ENCODE results near the gene PLEKHA5. TPM values are rescaled to one million over a fixed set of nuclear protein-coding genes. Genes with fewer than 3 reads are reported as not detected.

PLEKHA5 gene
- total RNA-seq, 1 donor from 2014 or later, result 30.2 TPM

- no peak overlapping the region for H3K27ac Mint-ChIP-seq (ENCODE audit: unreplicated experiment)
- no peaks in the 10 kb centered on the region for H3K9me3 Mint-ChIP-seq (ENCODE audit: unreplicated experiment)
- no peak for DNase-seq (ENCODE audit: low spot score)
- no peak overlapping the region for H3K4me3 Mint-ChIP-seq (ENCODE audit: unreplicated experiment)
- H3K36me3 Mint-ChIP-seq (ENCODE audit: low read depth, unreplicated experiment), result no peaks in the 10 kb centered on the region
- no peak for TF ChIP-seq CTCF (IDR thresholded peaks at IDR 0.05; ENCODE audit: unreplicated experiment)
- H3K4me1 Mint-ChIP-seq (ENCODE audit: unreplicated experiment), result no peaks in the 10 kb centered on the region
- H3K27me3 Mint-ChIP-seq (ENCODE audit: unreplicated experiment), result no peaks in the 10 kb centered on the region
Measured at GRCh38 chr12:19215115-19215514, 85.6 kb downstream of the PLEKHA5 start.

- no peaks in the 10 kb centered on the region for H3K27me3 Mint-ChIP-seq (ENCODE audit: unreplicated experiment)
- no peak overlapping the region for H3K27ac Mint-ChIP-seq (ENCODE audit: unreplicated experiment)
- no peak for TF ChIP-seq CTCF (IDR thresholded peaks at IDR 0.05; ENCODE audit: unreplicated experiment)
- no peaks in the 10 kb centered on the region for H3K36me3 Mint-ChIP-seq (ENCODE audit: low read depth, unreplicated experiment)
- H3K4me3 Mint-ChIP-seq (ENCODE audit: unreplicated experiment), result no peak overlapping the region
- no peaks in the 10 kb centered on the region for H3K4me1 Mint-ChIP-seq (ENCODE audit: unreplicated experiment)
- H3K9me3 Mint-ChIP-seq (ENCODE audit: unreplicated experiment), result no peaks in the 10 kb centered on the region
- no peak for DNase-seq (ENCODE audit: low spot score)
Measured at GRCh38 chr12:19217446-19217845, 87.9 kb downstream of the PLEKHA5 start.

DNA sequence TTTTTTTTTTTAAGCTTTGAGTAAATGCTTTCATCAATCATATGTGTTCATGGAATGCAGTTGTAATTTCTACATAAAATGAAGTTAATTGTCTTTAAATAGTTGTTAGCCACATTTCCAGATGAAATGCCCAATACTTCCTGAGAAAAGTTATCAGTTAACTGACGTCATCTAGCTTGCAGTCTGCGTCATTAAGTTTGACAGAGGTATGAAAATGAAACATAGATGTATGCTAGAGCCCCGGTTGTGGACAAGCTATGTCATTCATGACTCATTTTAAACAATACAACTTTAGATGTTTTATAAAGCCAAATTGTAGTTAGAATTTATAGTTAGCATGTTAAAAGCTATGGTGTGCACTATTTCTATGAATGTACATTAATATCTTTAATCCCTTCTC is 90.7 kb downstream of the PLEKHA5 start:
- TF ChIP-seq CTCF (IDR thresholded peaks at IDR 0.05; ENCODE audit: unreplicated experiment), result no peak
- no peaks in the 10 kb centered on the region for H3K27me3 Mint-ChIP-seq (ENCODE audit: unreplicated experiment)
- DNase-seq (ENCODE audit: low spot score), result no peak
- no peaks in the 10 kb centered on the region for H3K36me3 Mint-ChIP-seq (ENCODE audit: low read depth, unreplicated experiment)
- H3K9me3 Mint-ChIP-seq (ENCODE audit: unreplicated experiment), result no peaks in the 10 kb centered on the region
- H3K4me1 Mint-ChIP-seq (ENCODE audit: unreplicated experiment), result no peaks in the 10 kb centered on the region
- H3K4me3 Mint-ChIP-seq (ENCODE audit: unreplicated experiment), result no peak overlapping the region
- no peak overlapping the region for H3K27ac Mint-ChIP-seq (ENCODE audit: unreplicated experiment)

DNA sequence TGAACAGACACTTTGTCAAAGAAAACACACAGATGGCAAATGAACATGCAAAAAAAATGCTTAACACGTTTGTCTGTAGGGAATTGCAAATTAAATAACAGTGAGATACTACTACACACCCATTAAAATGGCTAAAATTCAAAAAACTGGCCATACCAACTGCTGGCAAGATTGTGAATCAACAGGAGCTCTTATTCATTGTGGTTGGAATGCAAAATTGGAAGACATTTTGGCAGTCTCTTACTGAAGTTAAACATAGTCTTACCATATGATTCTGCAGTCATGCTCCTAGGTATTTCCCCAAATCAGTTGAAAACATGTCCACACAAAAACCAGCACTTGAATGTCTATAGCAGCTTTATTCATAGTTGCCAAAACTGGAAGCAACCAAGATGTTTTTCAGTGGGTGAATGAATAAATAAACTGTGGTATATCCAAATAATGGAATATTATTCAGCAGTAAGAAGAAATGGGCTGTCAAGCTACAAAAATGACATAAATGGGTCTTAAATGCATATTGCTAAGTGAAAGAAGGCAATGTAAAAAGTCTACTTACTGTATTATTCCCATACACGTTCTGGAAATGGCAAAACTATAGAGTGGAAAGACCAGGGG is 91.4 kb downstream of the PLEKHA5 start:
- Mint-ChIP-seq H3K9me3 (ENCODE audit: unreplicated experiment) (no peaks in the 10 kb centered on the region), H3K27ac (ENCODE audit: unreplicated experiment) (no peak overlapping the region), H3K4me1 (ENCODE audit: unreplicated experiment) (no peaks in the 10 kb centered on the region), H3K36me3 (ENCODE audit: low read depth, unreplicated experiment) (no peaks in the 10 kb centered on the region), H3K27me3 (ENCODE audit: unreplicated experiment) (no peaks in the 10 kb centered on the region), H3K4me3 (ENCODE audit: unreplicated experiment) (no peak overlapping the region)
- no peak for DNase-seq (ENCODE audit: low spot score)
- TF ChIP-seq CTCF (IDR thresholded peaks at IDR 0.05; ENCODE audit: unreplicated experiment), result no peak

DNA sequence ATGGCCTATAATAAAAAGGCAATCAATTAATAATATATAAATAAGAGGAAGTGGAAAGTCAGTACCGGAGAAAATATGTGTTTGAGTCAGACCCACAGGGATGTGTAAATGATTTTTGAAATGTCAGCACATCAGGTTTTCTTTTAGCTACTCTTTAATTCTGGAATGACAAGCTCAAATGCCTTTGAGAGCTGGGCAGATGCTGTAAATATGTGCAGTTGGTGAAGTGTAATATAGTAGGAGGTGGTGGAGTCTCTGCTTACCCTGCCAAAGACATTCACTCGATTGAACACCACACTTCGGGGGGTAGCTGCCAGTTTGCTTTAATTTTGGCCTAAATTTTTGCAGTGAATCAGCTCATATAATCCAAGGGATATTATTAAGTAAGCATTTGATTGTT is 93.0 kb downstream of the PLEKHA5 start:
- no peak for DNase-seq (ENCODE audit: low spot score)
- H3K4me3 Mint-ChIP-seq (ENCODE audit: unreplicated experiment), result no peak overlapping the region
- H3K9me3 Mint-ChIP-seq (ENCODE audit: unreplicated experiment), result no peaks in the 10 kb centered on the region
- H3K27me3 Mint-ChIP-seq (ENCODE audit: unreplicated experiment), result no peaks in the 10 kb centered on the region
- H3K36me3 Mint-ChIP-seq (ENCODE audit: low read depth, unreplicated experiment), result no peaks in the 10 kb centered on the region
- H3K27ac Mint-ChIP-seq (ENCODE audit: unreplicated experiment), result no peak overlapping the region
- H3K4me1 Mint-ChIP-seq (ENCODE audit: unreplicated experiment), result peaks cover 7% of the 10 kb centered on the region
- no peak for TF ChIP-seq CTCF (IDR thresholded peaks at IDR 0.05; ENCODE audit: unreplicated experiment)

All from endothelial cell (in vitro differentiated cells).